ENCODE data around the gene MRAS.
"Not testable (repeated sequence)": the region's sequence is repeated elsewhere in the genome, so short reads cannot be mapped to it uniquely, and the experiment has no call there.

The MRAS gene

DNA sequence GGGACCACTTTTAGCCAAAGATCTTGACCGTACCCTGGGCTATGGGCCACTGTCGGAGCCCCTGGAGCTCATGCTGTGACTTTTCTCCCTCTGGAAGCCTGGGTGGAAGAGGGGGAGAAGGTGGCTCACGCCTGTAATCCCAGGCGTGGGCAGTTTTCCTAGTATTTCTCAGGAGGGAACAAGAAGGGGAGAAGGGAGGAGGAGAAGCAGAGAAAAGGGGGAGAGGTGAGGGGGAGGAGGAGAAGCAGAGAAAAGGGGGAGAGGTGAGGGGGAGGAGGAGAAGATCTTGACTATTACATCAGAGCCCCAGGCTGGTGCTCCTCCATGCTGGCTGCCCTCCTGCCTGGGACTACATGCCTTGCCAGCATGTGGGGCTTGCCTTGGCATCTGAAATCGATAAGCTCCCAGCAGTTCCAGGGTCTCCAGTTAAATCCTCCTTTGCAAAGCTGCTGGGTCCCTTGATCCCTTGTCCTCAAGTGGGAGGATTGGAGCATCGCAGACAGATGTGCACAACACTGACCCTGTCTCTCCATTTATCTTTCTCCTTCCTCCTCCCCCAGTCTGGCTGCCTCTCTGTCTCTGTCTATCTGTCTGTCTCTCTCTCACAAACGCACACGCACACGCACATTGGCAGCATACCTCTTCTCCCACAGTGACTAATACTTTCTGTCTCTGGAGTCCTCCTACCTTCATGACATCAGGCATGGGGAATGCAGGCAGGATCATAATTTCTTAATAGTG lies 41.6 kb downstream of the MRAS start:
- DNase-seq (ENCODE audit: low read depth), result no peak

DNA sequence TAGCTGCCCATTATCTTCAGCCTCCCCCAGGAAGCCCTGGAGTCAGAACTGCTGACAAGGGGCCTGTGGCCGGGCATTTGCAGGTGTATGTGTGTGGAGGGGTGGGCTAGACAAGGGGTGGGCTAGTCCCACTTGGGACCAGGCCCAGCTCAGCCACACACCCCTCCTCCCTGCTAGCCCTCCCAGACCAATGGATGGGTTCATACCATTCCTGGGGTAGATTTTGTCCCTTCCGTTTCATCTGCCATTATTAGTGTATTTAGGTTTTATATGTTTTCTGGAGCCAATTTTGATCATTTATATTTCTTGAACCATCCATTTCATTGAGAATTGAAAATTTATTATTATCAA lies 42.2 kb downstream of the MRAS start:
- no peak for DNase-seq (ENCODE audit: low read depth)

DNA sequence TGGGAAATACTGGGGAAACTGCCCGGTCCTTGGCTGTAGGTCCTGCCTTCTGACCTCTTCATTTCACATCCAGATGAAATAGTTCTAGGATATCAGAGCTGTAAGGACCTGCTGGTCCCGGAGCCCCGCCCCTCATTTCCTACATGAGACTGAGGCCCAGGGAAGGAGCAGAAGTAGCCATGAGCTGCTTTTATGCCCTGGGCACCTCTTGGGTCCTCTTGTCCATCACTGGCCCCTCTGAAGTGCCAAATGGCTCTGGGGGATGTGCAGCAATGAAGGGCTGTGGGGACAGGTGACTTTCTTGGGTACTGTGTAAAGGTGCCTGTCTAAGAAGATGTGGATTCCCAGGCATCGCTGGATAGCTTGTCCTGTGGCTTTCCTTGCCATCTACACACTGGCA lies 45.8 kb downstream of the MRAS start:
- no peak for DNase-seq (ENCODE audit: low read depth)

DNA sequence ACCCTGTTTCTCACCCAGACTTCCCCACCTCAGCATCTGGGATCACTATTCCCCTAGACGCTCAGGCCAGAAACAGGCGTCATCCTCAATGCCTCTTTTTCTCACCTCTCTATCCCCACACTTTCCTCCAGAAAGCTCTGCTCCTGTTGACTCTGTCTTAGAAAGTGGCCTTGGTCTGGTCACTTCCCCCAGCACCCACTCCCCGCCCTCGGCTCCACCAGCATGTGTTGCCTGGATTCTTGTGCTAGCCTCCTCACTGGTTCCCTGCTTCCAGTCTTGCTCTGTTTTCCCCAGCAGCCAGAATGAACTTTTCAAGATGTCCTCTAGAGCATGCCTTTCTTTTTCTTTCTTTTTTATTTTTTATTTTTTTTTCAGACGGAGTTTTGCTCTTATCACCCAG lies 46.3 kb downstream of the MRAS start:
- DNase-seq (ENCODE audit: low read depth), result no peak

DNA sequence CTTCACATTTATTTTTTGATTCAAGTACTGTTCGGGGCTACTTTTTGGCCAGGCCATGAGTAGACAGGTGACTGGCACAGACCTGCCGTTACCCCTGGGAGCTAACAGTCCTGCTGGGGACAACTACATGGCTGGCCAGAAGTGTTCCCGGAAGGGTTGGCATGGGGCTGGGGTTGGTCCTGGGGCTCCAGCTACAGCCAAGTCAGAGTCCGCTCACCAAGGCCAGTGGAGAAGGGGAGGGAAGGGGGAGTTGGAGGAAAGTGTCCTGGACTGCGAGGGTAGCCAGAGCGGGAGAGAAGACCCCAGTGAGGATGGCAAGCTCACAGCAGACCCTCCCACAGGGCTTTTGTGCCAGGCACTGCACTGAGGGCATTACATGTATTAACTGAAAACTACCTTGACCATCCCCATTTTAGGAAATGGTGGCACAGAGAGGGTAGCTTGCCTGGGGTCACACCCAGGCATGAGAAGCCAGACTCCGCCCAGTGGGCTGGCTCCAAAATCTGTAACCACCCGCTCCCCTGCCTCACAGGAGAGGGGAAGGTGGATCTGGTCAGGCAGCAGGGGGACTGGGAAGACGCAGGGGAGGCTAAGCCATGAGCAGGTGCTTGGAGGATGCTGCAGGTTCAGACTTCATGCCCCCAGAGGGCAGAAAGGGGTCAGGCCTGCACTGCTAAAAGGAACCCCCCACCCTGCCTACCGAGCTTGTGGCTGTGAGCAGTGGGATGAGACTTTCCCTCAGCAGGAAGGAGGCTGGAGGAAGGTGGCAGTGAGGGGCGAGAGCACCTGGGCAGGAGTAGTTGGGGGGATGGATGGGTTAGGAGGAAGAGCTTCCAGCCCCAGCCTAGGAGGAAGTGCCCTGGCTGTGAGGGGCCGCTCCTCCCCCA lies 47.7 kb downstream of the MRAS start:
- no peak for DNase-seq (ENCODE audit: low read depth)

DNA sequence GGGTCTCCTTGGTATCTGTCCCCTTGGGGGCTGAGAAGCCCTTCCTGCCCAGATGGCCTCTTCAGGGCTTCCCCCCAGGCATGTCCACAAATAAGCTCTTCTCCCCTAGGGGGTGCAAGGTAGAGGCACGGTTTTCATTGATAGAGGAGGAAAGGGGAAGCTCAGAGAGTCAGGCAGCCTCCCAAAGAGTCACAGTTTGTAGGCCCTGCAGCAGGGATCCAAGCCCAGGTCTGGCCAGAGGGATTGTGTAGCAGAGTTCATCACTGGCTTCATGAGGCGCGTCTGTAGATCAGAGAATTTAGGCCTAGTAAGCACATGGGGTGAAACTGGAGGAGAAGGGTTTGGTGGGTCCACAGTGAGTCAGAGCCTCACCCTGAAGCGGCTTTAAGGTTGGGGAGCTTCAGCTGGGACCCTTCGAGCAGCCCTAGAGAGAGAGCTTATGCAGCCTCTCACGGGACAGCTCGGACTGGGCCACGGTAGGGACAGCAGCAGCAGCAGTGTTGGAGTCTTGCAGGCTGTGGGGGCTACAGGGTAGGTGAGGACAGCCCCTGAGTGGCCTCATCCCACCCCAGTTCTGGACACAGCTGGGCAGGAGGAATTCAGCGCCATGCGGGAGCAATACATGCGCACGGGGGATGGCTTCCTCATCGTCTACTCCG lies 48.5 kb downstream of the MRAS start:
- no peak for DNase-seq (ENCODE audit: low read depth)

DNA sequence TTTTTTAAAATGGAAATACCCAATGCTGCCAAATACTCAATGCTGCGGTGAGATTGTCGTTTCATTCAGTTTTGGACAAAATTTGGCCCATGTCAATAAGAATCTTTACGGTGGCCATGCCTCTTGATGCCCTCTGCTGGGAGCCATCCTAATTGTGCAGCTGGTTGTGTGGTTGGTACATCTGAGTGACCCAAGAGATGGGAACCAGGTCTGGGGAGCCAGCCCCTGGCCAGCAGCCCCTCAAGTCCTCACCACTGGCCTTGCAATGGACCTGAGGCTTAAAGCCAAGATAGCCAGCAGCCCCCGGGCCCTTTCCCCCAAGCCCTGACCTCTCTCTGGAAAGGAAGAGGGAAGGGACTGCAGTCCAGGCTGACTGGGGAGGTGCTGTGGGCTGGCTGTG lies 49.6 kb downstream of the MRAS start:
- DNase-seq (ENCODE audit: low read depth), result no peak

DNA sequence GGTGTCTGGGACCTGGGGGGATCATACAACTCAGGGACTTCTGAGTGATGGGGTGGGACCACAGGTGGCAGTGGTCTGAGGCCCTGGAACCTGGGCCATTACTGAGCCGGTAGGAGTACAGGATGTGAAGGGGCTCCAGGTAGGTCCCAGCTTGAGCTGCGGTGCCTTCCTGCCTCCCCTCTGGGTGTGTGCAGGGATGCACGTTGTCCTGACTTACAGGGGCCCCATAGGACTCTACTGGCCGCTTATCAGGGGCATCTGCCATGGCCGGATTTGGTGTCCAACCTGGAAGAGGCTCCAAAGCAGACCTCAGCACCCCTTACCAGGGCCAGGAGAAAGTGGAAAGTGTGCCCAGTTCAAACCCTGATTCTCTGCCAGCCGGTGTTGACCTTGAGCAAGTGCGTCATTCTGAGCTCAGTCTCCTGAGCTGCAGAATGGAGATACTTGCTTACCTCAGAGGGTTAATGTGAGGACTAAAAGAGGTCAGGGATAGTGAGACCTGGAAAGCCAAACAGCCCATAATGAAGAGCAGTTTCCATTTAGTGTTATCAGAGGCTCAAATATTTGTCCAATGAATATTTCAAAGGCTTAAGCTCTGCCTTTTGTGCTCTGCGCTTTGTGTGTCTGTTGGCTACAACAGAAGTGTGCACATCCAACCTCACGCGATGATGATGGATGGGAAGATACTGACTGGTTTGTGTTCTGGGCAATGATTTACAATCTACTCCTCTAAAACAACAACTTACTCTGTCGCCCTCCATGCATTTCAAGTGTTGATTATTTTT lies 50.6 kb downstream of the MRAS start:
- DNase-seq (ENCODE audit: low read depth), result no peak

DNA sequence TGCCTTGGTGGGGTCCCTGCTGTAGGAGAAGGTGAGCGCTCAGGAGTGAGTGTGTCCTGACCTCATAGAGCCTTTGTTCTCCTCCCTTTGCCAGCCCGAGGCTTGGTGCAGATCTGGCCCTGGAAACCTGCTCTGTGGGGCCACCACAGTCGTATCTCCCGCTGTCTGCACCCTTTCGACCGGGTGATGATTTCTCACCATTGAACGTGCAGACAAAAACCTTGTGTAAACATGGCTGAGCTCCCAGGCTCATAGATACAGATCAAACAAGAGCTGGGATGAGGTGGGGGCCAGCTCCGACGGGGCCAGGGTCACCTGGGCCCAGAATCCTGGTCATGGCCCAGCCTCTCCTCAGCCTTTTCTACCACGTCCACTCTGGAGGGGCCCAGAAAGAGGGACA lies 51.4 kb downstream of the MRAS start:
- no peak for DNase-seq (ENCODE audit: low read depth)

DNA sequence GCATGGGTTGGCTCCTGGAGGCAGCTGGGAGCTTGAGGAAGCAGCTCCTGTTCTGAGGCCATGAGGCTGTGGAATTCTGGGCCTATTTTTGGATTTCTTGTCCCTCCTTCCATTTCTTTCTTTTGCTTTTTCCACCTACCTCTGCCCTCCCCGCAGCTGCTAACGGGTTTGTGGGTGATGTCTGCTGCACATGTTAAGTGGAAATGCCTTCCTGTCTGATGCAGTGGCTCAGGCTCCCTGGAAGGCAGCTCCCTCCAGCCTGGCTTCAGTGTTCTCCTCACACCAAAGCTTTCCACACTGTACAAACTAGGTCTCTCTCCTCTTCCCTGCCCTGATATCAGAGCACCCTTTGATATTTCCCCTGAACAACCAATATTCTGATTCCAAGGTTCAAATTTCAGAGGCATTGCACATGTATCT lies 52.3 kb downstream of the MRAS start:
- DNase-seq (ENCODE audit: low read depth), result no peak

DNA sequence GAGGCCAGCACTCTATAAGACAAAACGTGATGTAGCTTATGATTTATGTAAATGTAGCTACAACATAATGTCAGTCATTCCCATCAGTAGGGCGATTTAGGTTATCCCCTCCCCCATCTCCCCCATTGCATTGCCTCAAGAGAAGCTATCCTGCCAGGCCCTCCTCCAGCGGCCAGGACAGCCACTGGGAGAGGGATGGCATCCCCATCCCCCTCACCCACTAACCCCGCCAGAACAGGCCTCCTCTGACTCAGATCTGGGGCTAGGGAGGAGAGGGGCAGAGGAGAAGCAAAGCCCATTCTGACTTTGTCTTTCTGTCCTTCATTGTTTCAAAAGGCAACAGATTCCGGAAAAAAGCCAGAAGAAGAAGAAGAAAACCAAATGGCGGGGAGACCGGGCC lies 53.5 kb downstream of the MRAS start:
- DNase-seq (ENCODE audit: low read depth), result no peak

DNA sequence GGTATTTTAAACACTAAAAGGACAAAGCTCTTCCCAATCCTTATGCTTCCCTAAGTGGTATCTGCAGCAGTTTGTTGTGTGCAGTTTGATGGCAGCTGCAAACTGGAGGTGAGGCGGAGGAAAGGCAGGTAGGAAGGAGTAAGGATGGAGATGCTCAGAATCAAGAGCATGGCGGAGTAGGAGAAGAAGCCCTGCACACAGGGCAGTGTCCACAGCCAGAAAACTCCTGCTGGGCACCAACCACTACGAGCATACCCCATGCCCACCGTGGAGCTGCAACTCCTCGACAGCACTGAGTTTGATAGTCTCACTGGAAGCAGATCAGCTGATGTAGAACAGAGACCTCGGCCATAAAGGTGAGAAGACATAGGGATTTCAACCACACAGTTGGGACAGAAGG lies 55.7 kb downstream of the MRAS start:
- DNase-seq (ENCODE audit: low read depth), result no peak

DNA sequence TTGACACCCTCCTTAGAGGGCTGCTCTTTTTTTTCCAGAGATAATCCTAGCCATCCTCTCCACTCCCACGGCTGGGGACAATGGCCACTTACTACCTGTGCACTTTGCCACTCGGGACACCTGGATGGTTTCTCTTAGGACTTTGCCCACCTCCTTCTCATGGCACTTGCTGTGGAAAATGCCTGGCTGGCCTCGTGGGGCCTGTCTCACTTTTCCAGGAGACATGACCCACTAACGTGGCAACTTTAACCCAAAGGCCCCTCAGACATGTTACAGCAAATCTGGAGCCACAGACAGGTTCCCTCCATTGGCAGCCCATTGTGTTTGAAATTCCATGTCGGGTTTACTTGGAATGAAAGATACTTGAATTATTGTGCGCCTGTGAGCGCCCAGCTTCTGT lies 56.6 kb downstream of the MRAS start:
- no peak for DNase-seq (ENCODE audit: low read depth)

DNA sequence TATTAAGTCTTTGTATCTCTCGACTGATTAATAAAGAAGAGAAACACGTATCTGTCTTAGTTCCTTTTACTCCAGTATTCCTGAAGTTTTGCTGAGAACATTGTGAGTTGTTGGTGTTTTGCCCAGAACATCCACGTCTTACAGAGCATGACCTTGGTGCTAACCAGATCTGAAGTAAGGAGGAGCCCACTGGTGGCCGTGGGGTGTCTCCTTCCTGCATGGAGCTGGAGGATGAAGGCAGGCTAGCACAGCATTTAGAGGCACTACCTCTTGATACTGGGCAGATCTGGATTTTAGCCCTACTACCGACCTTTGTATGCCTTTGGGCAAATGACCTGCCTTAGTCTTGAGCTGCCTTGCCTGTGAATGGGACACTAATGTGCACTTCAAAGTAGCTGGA lies 57.1 kb downstream of the MRAS start:
- DNase-seq (ENCODE audit: low read depth), result no peak

DNA sequence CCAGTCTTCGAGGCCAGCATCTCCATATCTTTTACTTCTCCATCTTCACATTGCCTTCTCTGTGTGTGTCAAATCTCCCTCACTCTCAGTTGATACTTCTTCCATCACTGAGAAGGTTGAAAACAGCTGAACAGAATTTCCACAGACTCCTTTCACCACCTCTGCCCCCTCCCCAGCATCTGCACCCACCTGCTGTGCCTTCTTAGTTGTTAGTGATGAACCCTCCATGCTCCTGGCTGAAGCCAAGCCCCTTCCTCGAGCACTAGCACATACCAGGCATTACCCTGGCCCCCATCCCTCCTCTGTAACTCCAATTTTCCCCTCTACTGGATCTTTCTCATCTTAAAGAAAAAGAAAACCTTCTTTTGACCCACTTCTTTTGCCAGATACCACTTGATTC lies 58.2 kb downstream of the MRAS start:
- DNase-seq (ENCODE audit: low read depth), result no peak

DNA sequence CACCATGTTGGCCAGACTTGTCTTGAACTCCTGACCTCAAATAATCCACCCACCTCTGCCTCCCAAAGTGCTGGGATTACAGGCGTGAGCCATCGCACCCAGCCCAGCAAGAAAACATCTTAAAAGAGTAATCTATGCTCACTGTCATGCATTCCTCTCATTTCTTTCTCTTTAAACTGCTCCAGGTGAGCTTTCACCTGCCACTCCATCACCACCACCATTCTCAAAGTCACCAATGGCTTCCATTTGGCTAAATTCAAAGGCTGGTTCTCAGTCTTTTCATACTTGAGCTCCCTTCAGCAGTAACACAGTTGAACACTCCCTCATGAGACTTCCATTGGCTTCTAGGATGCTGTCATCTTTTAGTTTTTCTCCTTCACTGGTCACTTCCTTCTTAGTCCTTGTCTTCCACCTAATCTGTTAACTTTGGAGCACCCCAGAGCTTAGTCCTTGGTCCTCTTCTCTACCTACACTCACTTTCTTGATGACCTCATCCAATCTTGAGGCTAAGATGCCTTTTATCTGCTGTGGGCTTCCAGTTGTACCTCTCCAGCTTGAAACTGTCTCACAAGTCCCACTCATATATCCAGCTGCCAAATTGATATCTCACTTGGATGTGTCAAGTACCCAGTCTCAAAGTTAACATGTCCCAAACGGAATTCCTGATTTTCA lies 59.0 kb downstream of the MRAS start:
- no peak for DNase-seq (ENCODE audit: low read depth)

DNA sequence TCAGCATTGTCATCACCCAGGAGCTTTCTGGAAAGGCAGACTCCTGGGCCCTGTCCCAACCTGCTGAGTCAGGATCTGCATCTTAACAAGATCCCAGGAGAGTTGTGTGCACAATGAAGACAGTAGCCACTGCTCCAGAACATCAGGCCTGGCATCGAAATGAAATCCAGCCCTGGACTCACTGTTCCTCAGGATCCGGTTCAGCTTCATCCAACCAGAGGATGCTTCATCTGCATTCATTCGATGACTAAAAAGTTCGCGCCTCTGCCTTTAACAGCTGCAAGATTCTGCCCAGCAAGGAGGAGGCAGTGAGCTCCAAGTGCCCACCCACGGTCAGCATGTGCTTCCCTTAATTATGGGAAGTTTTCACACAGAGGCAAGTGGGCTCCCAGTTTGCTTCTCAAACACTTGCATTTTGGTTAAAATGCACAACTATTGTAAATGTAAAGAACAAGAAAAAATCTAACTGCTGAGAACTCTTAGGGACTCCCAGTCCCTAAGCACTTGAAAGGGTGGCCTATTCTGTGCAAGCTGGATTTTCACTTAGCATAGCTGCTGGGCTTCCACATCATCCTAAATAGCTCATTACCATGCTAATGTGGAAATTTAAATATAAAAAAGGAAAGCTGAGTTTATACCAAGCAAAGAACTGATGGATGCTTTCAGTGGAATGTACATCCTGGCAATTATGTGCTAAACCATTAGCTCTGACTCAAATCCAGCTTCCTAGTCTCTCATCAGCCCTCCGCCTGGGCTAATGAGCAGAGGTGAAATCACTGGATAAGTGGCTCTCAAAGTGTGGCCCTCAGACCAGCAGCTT lies 60.6 kb downstream of the MRAS start:
- no peak for DNase-seq (ENCODE audit: low read depth)

DNA sequence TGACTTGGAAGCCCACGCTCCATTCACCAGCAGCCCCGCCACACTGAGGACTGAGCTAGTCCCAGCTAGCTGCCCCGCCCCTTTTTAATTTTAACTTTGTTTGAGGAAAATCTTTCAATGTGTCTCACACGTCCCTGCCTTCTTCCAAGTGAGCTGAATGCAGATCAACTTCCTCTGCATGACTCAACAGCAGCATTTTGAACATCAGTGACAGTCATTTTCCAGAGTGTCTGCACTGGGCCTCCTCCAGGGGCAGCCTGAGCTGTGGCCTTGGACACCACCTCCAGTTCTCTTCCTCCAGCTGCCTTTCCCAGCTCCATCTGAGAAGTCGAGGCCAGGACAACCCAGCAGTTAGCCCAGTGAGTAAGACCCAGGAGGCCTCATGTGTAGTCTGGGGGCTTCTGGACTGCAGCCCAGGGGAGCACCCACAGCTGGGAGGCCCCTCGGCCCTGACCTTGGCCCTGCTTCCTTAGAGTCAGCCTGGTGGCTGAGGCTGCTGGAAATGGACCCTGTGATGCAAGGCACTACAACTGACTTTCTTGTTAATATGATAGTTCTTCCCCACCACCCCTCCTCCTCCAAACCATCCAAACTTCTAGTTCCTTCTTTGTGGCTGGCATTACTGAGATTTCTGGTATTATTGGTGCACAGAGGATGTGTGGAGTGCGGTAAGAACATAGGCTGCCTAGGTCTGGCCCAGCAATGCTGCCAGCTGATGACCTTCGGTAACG lies 64.6 kb downstream of the MRAS start:
- no peak for DNase-seq (ENCODE audit: low read depth)

DNA sequence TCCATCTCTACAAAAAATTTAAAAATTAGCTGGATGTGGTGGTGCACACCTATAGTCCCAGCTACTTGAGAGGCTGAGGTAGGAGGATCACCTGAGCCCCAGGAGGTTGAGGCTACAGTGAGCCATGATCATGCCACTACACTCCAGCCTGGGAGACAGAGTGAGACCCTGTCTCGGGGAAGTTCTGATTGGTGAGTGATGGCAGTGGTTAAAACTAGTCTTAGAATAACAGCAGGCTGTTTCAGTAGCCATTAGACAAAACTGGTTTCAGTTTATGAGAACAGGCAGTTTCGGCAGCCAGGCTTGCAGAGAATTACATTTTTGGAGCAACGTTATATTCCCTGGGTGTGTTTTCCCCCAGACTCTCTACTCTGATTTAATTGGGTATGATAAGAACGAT lies 67.9 kb downstream of the MRAS start:
- not testable (repeated sequence) for DNase-seq (ENCODE audit: low read depth)

DNA sequence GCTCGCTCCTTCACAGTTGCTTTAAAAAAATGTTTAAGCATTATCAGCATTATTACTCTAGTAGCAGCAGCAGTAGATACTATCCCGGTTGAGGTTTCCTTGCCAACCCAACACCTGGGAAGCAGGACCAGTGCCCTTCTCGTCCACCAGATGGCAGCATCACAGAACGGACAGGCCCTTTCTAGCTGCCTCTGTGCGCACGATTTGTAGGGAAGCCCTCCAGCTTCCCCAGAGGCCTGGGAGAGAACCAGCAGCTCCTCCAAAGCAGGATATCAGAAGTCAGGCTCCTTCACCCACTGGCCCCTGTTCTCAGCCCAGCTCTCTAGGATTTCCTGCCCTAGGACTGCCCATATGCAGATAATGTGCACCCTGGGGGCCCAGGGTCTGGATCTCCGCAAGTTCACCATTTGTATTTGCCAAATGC lies 69.2 kb downstream of the MRAS start:
- DNase-seq (ENCODE audit: low read depth), result peak; percentile 47

Measured in activated T-cell treated with anti-CD3 and anti-CD28 coated beads for 1 hour (primary cell).